Uterus (tissue), 2 donors: ENCODE measurements around the gene GRIK1.

Experiments used
- CTCF ChIP-seq, 4 experiments: fragments of 200-600 bp in 2 of 4; fragments of 450-650 bp in 2 of 4; sonication (generic) in 2 of 4; IDR thresholded peaks; one replicate each; pipeline ENCODE4 v1.5.1; 2016 to 2019; ENCODE audit warnings: antibody characterized with exemption in 4 of 4, mild to moderate bottlenecking in 2 of 4, moderate library complexity in 1 of 4
- POLR2A ChIP-seq, 2 donors: fragments of 450-650 bp; IDR thresholded peaks; one replicate each; pipeline ENCODE4 v1.6.1; 2016; ENCODE audit warnings: antibody characterized with exemption in 2 of 2, mild to moderate bottlenecking in 1 of 2, moderate library complexity in 1 of 2

- TF ChIP-seq CTCF (IDR thresholded peaks at IDR 0.05) (no peak), POLR2A (IDR thresholded peaks at IDR 0.05) (no peak)
Observed at GRCh38 chr21:29771491-29772066, 168.2 kb downstream of the GRIK1 start.
